Cardiac fibroblast (primary cell): Measurements from ENCODE around the gene FHOD3.

Source experiments
- DNase-seq, 2 donors: peaks; one replicate each; pipeline versions ENCODE4 v3.0.0 to v3.0.0-alpha.2; 2010; ENCODE audit warnings: low read depth in 2 of 2
- H3K4me3 ChIP-seq, 2 donors: replicated peaks in 1 of 2; 1 replicate in 1 of 2; 2 replicates in 1 of 2; pipeline ENCODE4 v1.5.1; 2011; ENCODE audit warnings: low read depth in 2 of 2, low read length in 2 of 2, mild to moderate bottlenecking in 2 of 2, moderate library complexity in 1 of 2
- CTCF ChIP-seq: IDR thresholded peaks from one replicate; pipeline ENCODE4 v1.5.1; 2011; ENCODE audit warnings: low read depth, mild to moderate bottlenecking, low read length, inconsistent platforms

The FHOD3 gene

DNA sequence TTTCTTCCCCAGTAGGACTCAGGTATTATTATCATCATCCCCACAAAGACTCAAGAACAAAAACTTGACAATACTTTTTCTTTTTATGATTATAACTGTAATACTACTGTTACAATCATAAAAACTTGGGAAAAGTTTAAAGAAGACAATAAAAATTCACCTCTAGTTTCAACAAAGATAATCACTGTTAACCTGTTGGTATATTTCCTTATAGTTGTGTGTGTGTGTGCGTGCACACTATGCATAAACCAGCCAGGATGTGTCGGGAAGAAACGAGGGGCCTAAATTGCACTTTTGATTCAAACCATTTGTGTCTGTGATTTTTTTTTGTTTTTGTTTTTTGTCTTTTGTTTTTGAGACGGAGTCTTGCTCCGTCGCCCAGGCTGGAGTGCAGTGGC is 298.3 kb downstream of the FHOD3 start:
- no peak for TF ChIP-seq CTCF
- no peak for DNase-seq

GRCh38 chr18:36597636-36598035 is 300.1 kb downstream of the FHOD3 start:
- DNase-seq: no peak
- TF ChIP-seq CTCF: no peak
- H3K4me3 ChIP-seq: no peak overlapping the region

More for the DNA sequence above, 298.3 kb downstream of the FHOD3 start:
- no peak overlapping the region for H3K4me3 ChIP-seq

DNA sequence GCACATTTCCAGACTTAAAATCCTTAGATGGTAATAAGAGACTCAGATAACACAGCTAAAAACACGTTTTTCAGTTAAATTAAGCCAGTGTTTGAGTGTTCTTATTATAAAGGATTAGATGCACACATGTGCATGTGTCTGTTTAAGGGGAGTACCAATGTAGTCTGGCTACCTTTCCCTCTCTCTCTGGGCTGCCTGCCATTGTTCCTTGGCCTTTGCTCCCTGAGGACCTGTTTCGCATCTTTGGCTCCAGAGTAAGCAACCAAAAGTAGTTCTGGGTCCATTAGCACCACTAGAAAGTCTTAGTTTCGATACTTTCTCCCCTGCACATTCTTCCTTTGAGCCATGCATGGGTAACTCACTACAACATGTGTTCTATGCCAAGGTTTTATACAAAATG is 303.0 kb downstream of the FHOD3 start:
- TF ChIP-seq CTCF: no peak
- no peak for DNase-seq
- H3K4me3 ChIP-seq: no peak overlapping the region

DNA sequence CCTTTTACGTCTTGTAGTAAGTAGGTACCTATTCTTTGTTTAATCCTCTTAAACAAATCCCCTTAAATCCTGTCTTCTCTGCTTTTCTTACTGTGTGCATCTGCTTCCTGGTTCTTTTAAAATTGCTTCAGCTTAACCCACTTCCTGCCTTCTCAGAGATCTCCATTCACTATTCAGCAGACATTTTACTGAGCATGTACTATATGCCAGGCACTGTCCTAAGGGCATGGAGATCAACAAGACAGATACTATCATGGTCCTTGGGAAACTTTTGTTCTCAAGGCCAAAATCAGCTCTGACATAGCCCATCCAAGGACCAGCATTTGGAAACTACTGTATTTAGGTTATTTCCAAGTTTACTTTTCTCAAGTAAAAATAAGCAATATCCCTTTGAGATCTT is 303.8 kb downstream of the FHOD3 start:
- no peak for TF ChIP-seq CTCF
- H3K4me3 ChIP-seq: no peak overlapping the region
- no peak for DNase-seq

- no peak for DNase-seq
- no peak for TF ChIP-seq CTCF
- no peak overlapping the region for H3K4me3 ChIP-seq
Observed at GRCh38 chr18:36602071-36602470, 304.6 kb downstream of the FHOD3 start.

DNA sequence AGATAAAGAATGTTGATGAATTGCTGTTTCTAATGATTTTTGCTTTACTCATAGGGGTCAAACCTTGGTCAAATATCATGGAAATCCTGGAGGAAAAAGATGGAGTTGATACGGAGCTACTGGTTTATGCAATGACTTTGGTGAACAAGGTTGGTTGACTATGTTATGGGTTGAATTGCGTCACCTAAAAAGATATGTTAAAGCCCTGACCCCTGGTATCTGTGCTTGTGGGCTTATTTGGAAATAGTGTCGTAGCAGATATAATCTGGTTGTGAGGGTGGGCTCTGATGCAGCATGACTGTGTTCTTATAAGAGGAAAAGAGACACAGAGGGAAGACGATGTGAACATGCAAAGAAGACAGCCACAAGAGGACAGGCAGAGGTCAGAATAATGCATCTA is 305.1 kb downstream of the FHOD3 start:
- DNase-seq: no peak
- no peak overlapping the region for H3K4me3 ChIP-seq
- no peak for TF ChIP-seq CTCF

- no peak for DNase-seq
- TF ChIP-seq CTCF: no peak
- H3K4me3 ChIP-seq: no peak overlapping the region
Observed at GRCh38 chr18:36608107-36608506, 310.6 kb downstream of the FHOD3 start.
